ENCODE data around the gene HEATR1. TPM values are rescaled to one million over a fixed set of nuclear protein-coding genes. Genes with fewer than 3 reads are reported as not detected.

The HEATR1 gene
- total and polyA plus RNA-seq, 4 donors, result 3.3 to 19.4 (median 9.6) TPM

GRCh38 chr1:236645016-236645680 lies 40.8 kb upstream of the HEATR1 start:
- Histone ChIP-seq H3K4me1 (ENCODE audit: control insufficient read depth in 4 of 4, insufficient read depth in 4 of 4, low read length in 3 of 4) (no peaks in the 10 kb centered on the region), H3K4me3 (ENCODE audit: low read depth in 1 of 3, low read length in 3 of 3) (no peak overlapping the region), H3K36me3 (ENCODE audit: control insufficient read depth in 4 of 4, insufficient read depth in 3 of 4, low read depth in 1 of 4, low read length in 3 of 4) (no peaks in the 10 kb centered on the region), H3K27ac (ENCODE audit: low read depth in 1 of 2, low read length in 2 of 2) (no peak overlapping the region), H3K27me3 (ENCODE audit: control insufficient read depth in 4 of 4, insufficient read depth in 4 of 4, low read length in 3 of 4) (no peaks in the 10 kb centered on the region), H3K9ac (ENCODE audit: low read depth in 1 of 2, low read length in 2 of 2) (no peak overlapping the region), H3K9me3 (ENCODE audit: control insufficient read depth in 4 of 4, low read length in 3 of 4) (no peaks in the 10 kb centered on the region)
- no peak for TF ChIP-seq RAD21 (IDR thresholded peaks at IDR 0.05)
- no peak for TF ChIP-seq FOXA2 (IDR thresholded peaks at IDR 0.05)
- DNase-seq (ENCODE audit: low spot score), result no peak
- WGBS, result 82% methylated on average over 5 of the region's 5 CpGs

GRCh38 chr1:236642763-236643162 lies 38.4 kb upstream of the HEATR1 start:
- H3K4me3 ChIP-seq (ENCODE audit: low read depth in 1 of 3, low read length in 3 of 3), result no peak overlapping the region
- H3K9ac ChIP-seq (ENCODE audit: low read depth in 1 of 2, low read length in 2 of 2), result no peak overlapping the region
- H3K27me3 ChIP-seq (ENCODE audit: control insufficient read depth in 4 of 4, insufficient read depth in 4 of 4, low read length in 3 of 4), result no peaks in the 10 kb centered on the region
- TF ChIP-seq GABPA (IDR thresholded peaks at IDR 0.05 in 1 of 2, conservative IDR thresholded peaks at IDR 0.05 in 1 of 2), result no peak
- no peak for TF ChIP-seq REST (IDR thresholded peaks at IDR 0.05)
- TF ChIP-seq FOXA2 (IDR thresholded peaks at IDR 0.05), result no peak
- no peak for TF ChIP-seq NR2F2 (IDR thresholded peaks at IDR 0.05)
- no peak for TF ChIP-seq EGR1 (IDR thresholded peaks at IDR 0.05; ENCODE audit: low read depth in 2 of 2)
- TF ChIP-seq YY1 (IDR thresholded peaks at IDR 0.05), result no peak
- no peak for TF ChIP-seq RXRA (IDR thresholded peaks at IDR 0.05)
- no peak for TF ChIP-seq RAD21 (IDR thresholded peaks at IDR 0.05)
- no peak for TF ChIP-seq ATF3 (IDR thresholded peaks at IDR 0.05)
- no peak for TF ChIP-seq ZBTB33 (IDR thresholded peaks at IDR 0.05)
- TF ChIP-seq FOXA1 (IDR thresholded peaks at IDR 0.05), result no peak
- TF ChIP-seq JUND (IDR thresholded peaks at IDR 0.05), result no peak
- TF ChIP-seq CTCF (IDR thresholded peaks at IDR 0.05; ENCODE audit: low read depth, low read length, missing input control), result no peak
- no peak for TF ChIP-seq MAX (IDR thresholded peaks at IDR 0.05)
- H3K9me3 ChIP-seq (ENCODE audit: control insufficient read depth in 4 of 4, low read length in 3 of 4), result no peaks in the 10 kb centered on the region
- H3K27ac ChIP-seq (ENCODE audit: low read depth in 1 of 2, low read length in 2 of 2), result no peak overlapping the region
- no peak for DNase-seq (ENCODE audit: low spot score)
- 87% methylated on average over 4 of the region's 4 CpGs for WGBS
- no peaks in the 10 kb centered on the region for H3K36me3 ChIP-seq (ENCODE audit: control insufficient read depth in 4 of 4, insufficient read depth in 3 of 4, low read depth in 1 of 4, low read length in 3 of 4)
- H3K4me1 ChIP-seq (ENCODE audit: control insufficient read depth in 4 of 4, insufficient read depth in 4 of 4, low read length in 3 of 4), result no peaks in the 10 kb centered on the region

All from liver (tissue), 9 donors.